K562 (cell line): ENCODE results near the gene REC8. TPM values are rescaled to one million over a fixed set of nuclear protein-coding genes. Genes with fewer than 3 reads are reported as not detected.

Source experiments
- ATAC-seq: fragments of 200-7000 bp; cut with Tn5 transposase; 3 replicates; pipeline ENCODE4 v1.9.1; 2020; ENCODE audit warnings: moderate library complexity
- BruUV-seq: library from RNA; stranded (reverse); fragments of 400-500 nt; replicated peaks from 2 replicates; lab custom pipeline; 2021; lab: Mats Ljungman, UMichigan
- CTCF ChIA-PET: fragments of 300-600 bp; formaldehyde crosslinking; extraction: SDS; loops from one replicate; lab custom pipeline; 2021; ENCODE audit warnings: low intra/inter-chr PET ratio; lab: Yijun Ruan, JAX
- POLR2A ChIA-PET: fragments of 300-600, 350-650 bp; sonication (Branson Sonifier 250); formaldehyde crosslinking; extraction: SDS; loops from one replicate; lab custom pipeline; 2021; ENCODE audit warnings: antibody characterized with exemption, inconsistent platforms; lab: Yijun Ruan, JAX
- DNase-seq, 4 experiments: peaks; one replicate each; pipeline versions ENCODE4 v3.0.0 to v3.0.0-alpha.2; 2011 to 2018; ENCODE audit warnings: low spot score in 3 of 4, mixed read lengths in 3 of 4; ENCODE audit errors: extremely low read depth in 1 of 4
- FAIRE-seq: peaks from 2 replicates; lab custom pipeline; 2011; peaks lifted over from hg19 to GRCh38; lab: Jason Lieb, UNC
- H2AFZ ChIP-seq: 2 replicates; pipeline ENCODE4 v1.6.0; 2011; ENCODE audit warnings: low read depth, low read length, control low read depth, inconsistent platforms
- H3K27ac ChIP-seq: fragments of 200-600 bp; 3 replicates; pipeline ENCODE4 v1.8.0; 2011; ENCODE audit warnings: low read depth, mild to moderate bottlenecking, control low read depth, inconsistent platforms, low read length, moderate library complexity, mixed read lengths; ENCODE audit errors: extremely low read depth
- H3K27me3 ChIP-seq, 2 experiments: fragments of 300-600 bp in 1 of 2; 2 replicates in 1 of 2; 3 replicates in 1 of 2; pipeline versions ENCODE4 v1.6.0 to v1.8.0; 2011; ENCODE audit warnings: inconsistent platforms in 2 of 2, low read length in 2 of 2, mild to moderate bottlenecking in 1 of 2, mixed read lengths in 1 of 2, moderate library complexity in 1 of 2; ENCODE audit not compliant: control insufficient read depth in 2 of 2, insufficient read depth in 2 of 2
- H3K36me3 ChIP-seq: fragments of 300-600 bp; 3 replicates; pipeline ENCODE4 v1.8.0; 2011; ENCODE audit warnings: mild to moderate bottlenecking, low read length, inconsistent platforms; ENCODE audit not compliant: control insufficient read depth, insufficient read depth
- H3K4me1 ChIP-seq, 2 experiments: fragments of 200-600 bp in 1 of 2; replicated peaks in 1 of 2; 2 replicates in 1 of 2; 3 replicates in 1 of 2; pipeline versions ENCODE4 v1.5.1 to v1.8.0; 2011; ENCODE audit warnings: inconsistent platforms in 2 of 2, low read length in 2 of 2, mild to moderate bottlenecking in 1 of 2, mixed read lengths in 1 of 2, moderate library complexity in 1 of 2; ENCODE audit not compliant: control insufficient read depth in 2 of 2, insufficient read depth in 2 of 2
- H3K4me2 ChIP-seq: 2 replicates; pipeline ENCODE4 v1.6.1; 2011; ENCODE audit warnings: low read length, control low read depth, inconsistent platforms, mixed read lengths; ENCODE audit not compliant: insufficient read depth
- H3K4me3 ChIP-seq: fragments of 200-600 bp; sonication (generic), shearing (Covaris generic); 2 replicates; pipeline ENCODE4 v1.5.1; 2016; ENCODE audit warnings: control low read depth, inconsistent platforms
- H3K79me2 ChIP-seq: fragments of 200-600 bp; 3 replicates; pipeline ENCODE4 v1.8.0; 2011; ENCODE audit warnings: low read length, inconsistent platforms; ENCODE audit not compliant: control insufficient read depth, insufficient read depth
- H3K9ac ChIP-seq, 2 experiments: 2 replicates each; pipeline versions ENCODE4 v1.6.0 to v1.6.1; 2011; ENCODE audit warnings: low read depth in 2 of 2, low read length in 2 of 2, control low read depth in 1 of 2, inconsistent platforms in 1 of 2, mild to moderate bottlenecking in 1 of 2, mixed read lengths in 1 of 2; ENCODE audit not compliant: insufficient read depth in 1 of 2
- H3K9me1 ChIP-seq: one replicate; pipeline ENCODE4 v1.6.0; 2011; ENCODE audit warnings: inconsistent platforms, mild to moderate bottlenecking, low read length, moderate library complexity; ENCODE audit not compliant: control insufficient read depth, insufficient read depth
- H3K9me3 ChIP-seq: replicated peaks from 2 replicates; pipeline ENCODE4 v1.5.1; 2011; ENCODE audit warnings: low read depth, low read length, inconsistent platforms; ENCODE audit not compliant: control insufficient read depth, insufficient read depth
- H4K20me1 ChIP-seq: replicated peaks from 2 replicates; pipeline ENCODE4 v1.6.1; 2011; ENCODE audit warnings: low read length, inconsistent platforms, mixed read lengths; ENCODE audit not compliant: control insufficient read depth, insufficient read depth
- CUX1 ChIP-seq: fragments of 200-800 bp; sonication (Bioruptor generic); IDR thresholded peaks from 2 replicates; pipeline ENCODE4 v1.6.1; 2016; ENCODE audit warnings: missing genetic modification characterization, missing compliant biosample characterization
- E4F1 ChIP-seq: fragments of 250-450 bp; sonication (Bioruptor Pico); IDR thresholded peaks from 2 replicates; pipeline ENCODE4 v1.5.0; 2021; ENCODE audit warnings: mild to moderate bottlenecking, borderline replicate concordance
- FOXP1 ChIP-seq: sonication (generic); formaldehyde crosslinking; IDR thresholded peaks from 2 replicates; pipeline ENCODE4 v1.8.0; 2022; ENCODE audit warnings: mild to moderate bottlenecking, missing genetic modification reagents
- MTF1 ChIP-seq: fragments of 250-450 bp; sonication (Bioruptor Pico); IDR thresholded peaks from 2 replicates; pipeline ENCODE4 v1.9.0; 2021; ENCODE audit warnings: moderate library complexity, mild to moderate bottlenecking, inconsistent platforms, borderline replicate concordance
- UBTF ChIP-seq, 2 experiments: IDR thresholded peaks; 2 replicates each; pipeline ENCODE4 v1.6.1; 2012; ENCODE audit warnings: improper control_type of control experiment in 2 of 2, low read depth in 2 of 2, low read length in 2 of 2, borderline replicate concordance in 1 of 2
- WGBS: fragments of 100-300 bp; shearing (Covaris generic); methylation state at CpG from one replicate; pipeline ENCODE4 v1.1.6; 2016; ENCODE audit warnings: low coverage, mixed read lengths; ENCODE audit not compliant: insufficient coverage; ENCODE audit errors: missing lambda C conversion rate; 5-methylcytosine and 5-hydroxymethylcytosine counted together
- in situ Hi-C: fragments of 300-500 bp; cut with MboI; formaldehyde crosslinking; loops from 4 replicates; pipeline ENCODE4 v1.15.0; 2018; ENCODE audit warnings: inconsistent platforms, mixed read lengths
- intact Hi-C: fragments of 100-400 bp; cut with micrococcal nuclease; formaldehyde crosslinking; loops from 2 replicates; pipeline ENCODE4 v1.14.2; 2022
- polyA plus RNA-seq, 8 experiments: library from polyadenylated mRNA; depleted of rRNA in 4 of 8; stranded (reverse) in 5 of 8; unstranded in 3 of 8; fragments of >200 nt; fragmentation: Nextera tagmentation in 2 of 8; fragmentation: Illumina TruSeq in 1 of 8; extraction: Ambion mirVana in 2 of 8; extraction: Trizol in 1 of 8; gene quantifications; 2 replicates each; pipeline versions ENCODE4 v1.2.1 to v1.2.3, GENCODE V29; 2011 to 2014; ENCODE audit warnings: inconsistent platforms in 1 of 8, missing spikeins in 1 of 8
- total RNA-seq, 7 experiments: library from RNA; depleted of rRNA in 6 of 7; stranded (reverse); fragments of >200 nt in 6 of 7; fragmentation: Illumina TruSeq in 2 of 7; extraction: Trizol in 2 of 7; gene quantifications; 2 replicates each; pipeline versions ENCODE4 v1.2.1 to v1.2.3, GENCODE V29; 2011 to 2021; ENCODE audit warnings: low replicate concordance in 1 of 7

Gene REC8
- total and polyA plus RNA-seq, 9 of the 15 experiments (the other 6 are each of a cell fraction or from before 2014, with no cell fraction given), result 0.11 to 2.5 (median 0.85) TPM

GRCh38 chr14:24143511-24143910, 28.4 kb upstream of the REC8 start:
- intact Hi-C loops (loop anchor here (10.0 kb wide), 1 partner anchor 49 kb away; the partner anchor contains the start of gene PCK2), in situ Hi-C loops (no loop called here)
- Histone ChIP-seq H3K79me2 (peaks cover 52% of the 10 kb centered on the region), H2AFZ (no peak overlapping the region), H3K27me3 (no peaks in the 10 kb centered on the region), H4K20me1 (no peaks in the 10 kb centered on the region; the same call in 1 of the 2 replicates), H3K9me1 (peaks cover 5% of the 10 kb centered on the region), H3K9ac (no peak overlapping the region; a peak in 1 of 4 replicates), H3K9me3 (no peaks in the 10 kb centered on the region), H3K4me3 (no peak overlapping the region), H3K36me3 (peaks cover 39% of the 10 kb centered on the region; the same call in 2 of the 3 replicates), H3K4me2 (no peak overlapping the region), H3K4me1 (peaks cover 32 to 47% of the 10 kb centered on the region in 2 experiments; a peak in 4 of 5 replicates), H3K27ac (no peak overlapping the region)
- WGBS, result 24% methylated on average over 2 of the region's 2 CpGs
- ChIA-PET POLR2A (no interaction called here), CTCF (no interaction called here)
- no peak for DNase-seq
- no peak for TF ChIP-seq UBTF (IDR thresholded peaks at IDR 0.05; ENCODE audit: borderline replicate concordance in 1 of 2, low read depth in 2 of 2, low read length in 2 of 2)
- TF ChIP-seq FOXP1, result no peak
- no peak for TF ChIP-seq MTF1 (CRISPR knock-in tag)
- TF ChIP-seq CUX1 (CRISPR knock-in tag), result no peak
- TF ChIP-seq E4F1, result no peak
- BruUV-seq, result no TSS peak
- ATAC-seq, result no peak
- FAIRE-seq, result no peak
